Skin epidermis (tissue), 12 donors: ENCODE measurements around the gene NDUFA12.

Experiments used
- H3K27ac ChIP-seq, 21 experiments: fragments of 200-600 bp; sonication (generic) in 11 of 21; one replicate each; pipeline ENCODE4 v1.5.0; 2020; ENCODE audit warnings: mild to moderate bottlenecking in 3 of 21, inconsistent platforms in 2 of 21, moderate library complexity in 2 of 21
- H3K4me3 ChIP-seq, 7 experiments: fragments of 200-600 bp; sonication (generic) in 2 of 7; one replicate each; pipeline ENCODE4 v1.5.0; 2020; ENCODE audit warnings: inconsistent platforms in 2 of 7, mild to moderate bottlenecking in 2 of 7, moderate library complexity in 1 of 7

Gene NDUFA12

DNA sequence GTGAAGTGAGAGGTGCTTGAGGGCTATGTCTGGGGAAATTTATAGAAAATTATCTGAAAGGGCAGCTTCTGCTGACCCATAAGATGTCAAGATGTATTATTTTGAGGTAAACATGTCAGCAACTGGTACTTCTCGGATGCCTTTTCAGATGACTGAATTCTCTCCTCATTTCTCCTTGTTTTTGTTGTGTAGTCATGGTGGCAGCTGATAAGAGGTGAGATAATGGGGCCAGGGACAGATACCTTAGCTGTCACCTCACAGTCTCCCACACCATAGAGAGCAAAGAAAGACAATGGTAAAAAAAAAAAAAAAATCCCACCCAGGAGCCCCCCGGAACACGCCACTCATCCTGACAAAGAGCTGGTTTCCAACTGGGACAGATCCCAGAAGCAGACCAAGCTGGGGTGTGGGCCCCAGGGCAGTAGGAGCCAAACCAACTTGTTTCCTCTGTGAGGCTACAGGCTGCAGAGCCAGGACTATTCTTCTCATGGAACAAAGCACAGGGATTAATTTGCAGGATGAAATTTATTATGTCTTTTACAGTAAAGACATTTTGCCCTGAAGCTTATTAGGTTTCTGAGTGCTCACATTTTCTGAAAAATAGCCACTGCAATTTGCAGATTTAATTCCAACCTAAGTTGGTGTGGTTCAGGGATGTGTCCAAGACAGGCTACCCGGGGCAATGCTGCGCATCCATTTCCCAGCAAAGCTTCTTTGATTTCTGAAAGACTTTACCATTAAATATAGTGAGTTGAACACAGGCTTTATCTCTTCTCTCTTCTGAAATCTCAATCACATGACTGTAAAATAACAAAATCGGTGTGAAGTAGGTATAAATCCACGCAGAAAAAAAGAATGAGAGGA is 52.2 kb downstream of the NDUFA12 start:
- H3K27ac ChIP-seq = no peak overlapping the region

DNA sequence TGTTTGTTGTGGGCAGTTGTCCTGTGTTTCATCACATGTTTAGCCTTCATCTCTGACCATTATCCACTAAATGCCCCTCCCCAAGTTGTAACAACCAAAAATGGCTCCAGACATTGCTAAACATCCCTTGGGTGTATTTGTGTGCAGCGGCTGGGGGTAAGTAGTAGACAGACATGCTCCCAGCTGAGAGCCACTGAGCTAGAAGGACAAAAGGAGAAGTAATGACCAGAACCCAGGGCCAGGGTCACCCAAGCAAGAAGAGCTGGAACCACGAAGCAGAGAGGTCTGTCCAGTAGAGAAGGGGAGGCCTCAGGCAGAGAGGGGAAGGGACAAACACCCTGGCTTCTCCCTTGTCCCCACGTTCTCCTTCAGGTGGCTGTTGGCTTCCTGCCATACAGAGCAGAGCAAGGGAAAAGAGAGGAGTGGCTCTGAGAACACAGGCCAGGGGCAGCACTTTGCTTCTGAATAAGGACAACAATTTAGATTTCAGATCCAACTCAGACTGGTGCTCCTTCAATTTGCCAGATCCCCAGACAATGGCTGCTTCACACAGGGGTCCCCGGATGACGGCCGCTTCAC is 55.2 kb downstream of the NDUFA12 start:
- no peak overlapping the region for H3K4me3 ChIP-seq
- no peak overlapping the region for H3K27ac ChIP-seq

More for the DNA sequence above, 52.2 kb downstream of the NDUFA12 start:
- H3K4me3 ChIP-seq = no peak overlapping the region

- Histone ChIP-seq H3K27ac (no peak overlapping the region), H3K4me3 (no peak overlapping the region)
Observed at GRCh38 chr12:94942663-94943062, 60.8 kb downstream of the NDUFA12 start.

- Histone ChIP-seq H3K4me3 (no peak overlapping the region), H3K27ac (no peak overlapping the region)
Observed at GRCh38 chr12:94941440-94941862, 62.0 kb downstream of the NDUFA12 start.

GRCh38 chr12:94940771-94941170 is 62.7 kb downstream of the NDUFA12 start:
- Histone ChIP-seq H3K4me3 (no peak overlapping the region), H3K27ac (no peak overlapping the region)

GRCh38 chr12:94938583-94938982 is 64.9 kb downstream of the NDUFA12 start:
- Histone ChIP-seq H3K4me3 (no peak overlapping the region), H3K27ac (no peak overlapping the region)

DNA sequence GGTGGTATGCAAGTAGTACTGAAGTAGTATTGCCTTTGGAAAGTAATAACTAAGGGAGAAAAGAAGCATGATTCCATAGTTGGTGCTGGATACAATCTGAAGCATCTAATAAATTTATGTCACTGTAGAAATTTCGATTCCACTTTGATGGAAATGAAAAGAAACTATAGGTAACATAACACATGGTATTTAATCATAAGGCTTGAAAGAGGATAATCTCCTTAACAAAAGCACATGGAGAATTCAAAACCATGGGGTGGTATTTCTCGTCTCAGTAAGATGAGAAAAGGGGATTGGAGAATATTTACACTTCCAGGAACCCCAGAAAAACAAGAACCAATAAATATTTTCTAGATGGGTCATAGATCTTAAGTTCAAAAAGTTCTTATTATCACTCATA is 72.7 kb downstream of the NDUFA12 start:
- no peak overlapping the region for H3K4me3 ChIP-seq
- no peak overlapping the region for H3K27ac ChIP-seq

- Histone ChIP-seq H3K4me3 (no peak overlapping the region), H3K27ac (no peak overlapping the region)
Observed at GRCh38 chr12:94930216-94930654, 73.3 kb downstream of the NDUFA12 start.

DNA sequence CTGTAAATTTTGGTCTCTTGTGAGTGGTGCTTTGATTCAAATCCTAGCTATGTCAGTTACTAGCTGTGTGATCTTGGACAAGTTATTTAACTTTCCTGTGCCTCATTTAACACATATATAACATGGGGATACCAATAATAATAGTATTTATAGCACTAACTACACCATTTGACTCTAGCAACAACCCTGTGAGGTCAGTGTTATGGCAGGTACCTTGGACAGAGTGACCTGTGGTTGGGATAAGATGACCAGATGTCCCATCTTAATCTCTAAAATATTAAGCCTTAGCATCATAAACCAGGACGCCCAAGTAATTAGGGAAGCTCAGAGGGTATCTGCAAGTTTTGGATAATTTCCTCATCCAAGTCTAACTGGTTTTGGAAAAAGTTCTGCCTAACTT is 73.7 kb downstream of the NDUFA12 start:
- Histone ChIP-seq H3K27ac (no peak overlapping the region), H3K4me3 (no peak overlapping the region)

GRCh38 chr12:94925729-94926128 is 77.8 kb downstream of the NDUFA12 start:
- H3K27ac ChIP-seq = no peak overlapping the region
- no peak overlapping the region for H3K4me3 ChIP-seq

DNA sequence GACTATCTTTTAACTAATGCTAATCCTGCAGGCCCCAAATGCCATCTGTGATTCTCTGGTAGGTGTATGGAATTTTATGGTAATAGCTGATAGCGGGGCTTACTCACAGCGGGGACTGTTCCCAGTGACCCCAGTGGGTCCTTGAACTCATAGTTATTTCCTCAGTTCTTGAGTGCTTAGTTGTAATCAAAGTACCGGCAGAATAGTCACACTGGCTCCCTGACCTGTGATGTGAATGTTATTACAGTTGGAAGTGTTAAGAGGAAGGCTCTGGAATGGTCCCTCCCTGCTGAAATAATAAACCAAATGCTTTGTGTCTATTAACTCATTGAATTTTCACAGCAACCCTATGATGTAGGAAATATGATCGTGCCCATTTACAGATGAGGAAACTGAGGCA is 78.3 kb downstream of the NDUFA12 start:
- H3K4me3 ChIP-seq = no peak overlapping the region

GRCh38 chr12:94922561-94922960 is 80.9 kb downstream of the NDUFA12 start:
- Histone ChIP-seq H3K4me3 (no peak overlapping the region), H3K27ac (no peak overlapping the region)

More for the DNA sequence above, 78.3 kb downstream of the NDUFA12 start:
- H3K27ac ChIP-seq = no peak overlapping the region
